ENCODE results near the gene ATXN1. TPM values are rescaled to one million over a fixed set of nuclear protein-coding genes. Genes with fewer than 3 reads are reported as not detected.
A peak's percentile ranks its signal among the peaks of the same experiment; 100 is the strongest.

Gene ATXN1
- polyA plus RNA-seq, 1 of the 3 experiments (the other 2 are of a cell fraction), result 7.9 TPM

DNA sequence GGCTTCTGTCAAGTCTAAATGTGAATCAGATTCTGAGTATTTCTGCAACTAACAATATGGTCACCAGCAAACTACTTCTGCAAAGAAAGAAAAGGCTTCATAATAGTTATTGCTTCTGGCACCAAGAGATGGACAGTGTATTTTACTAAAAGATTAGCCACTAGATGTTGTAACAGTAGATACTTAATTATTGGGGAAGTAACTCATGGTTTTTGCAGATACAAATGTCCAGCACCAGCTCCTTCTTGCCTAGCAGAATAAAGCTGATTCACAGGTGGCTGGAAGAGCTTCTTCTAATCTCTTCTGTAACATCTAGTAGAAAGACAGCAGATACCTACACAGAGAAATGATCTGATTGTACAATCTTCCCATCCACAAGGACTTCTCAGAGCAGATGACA lies 21.2 kb downstream of the ATXN1 start:
- Histone ChIP-seq H2AFZ (ENCODE audit: low read depth) (no peak overlapping the region), H3K4me1 (ENCODE audit: control insufficient read depth in 1 of 2, insufficient read depth in 2 of 2, low read depth in 1 of 2, low read length in 1 of 2) (peaks cover 0 to 51% of the 10 kb centered on the region in 2 experiments), H3F3A (replicated peaks; ENCODE audit: insufficient read depth) (peaks cover 67% of the 10 kb centered on the region), H3K9ac (no peak overlapping the region), H3K27me3 (ENCODE audit: insufficient read depth) (no peaks in the 10 kb centered on the region), H4K20me1 (ENCODE audit: insufficient read depth) (peaks cover 17% of the 10 kb centered on the region; the same call in 1 of the 2 replicates), H3K4me3 (ENCODE audit: low read depth in 2 of 2, low read length in 1 of 2) (no peak overlapping the region), H3K9me2 (no peaks in the 10 kb centered on the region), H3K4me2 (no peak overlapping the region), H3K79me2 (ENCODE audit: insufficient read depth) (peaks cover 84% of the 10 kb centered on the region), H3K27ac (ENCODE audit: low read depth in 2 of 2, low read length in 1 of 2) (peak overlapping the region; percentile 71 to 94), H3K36me3 (replicated peaks in 1 of 2; ENCODE audit: control insufficient read depth in 1 of 2, insufficient read depth in 2 of 2, low read length in 1 of 2) (peaks cover 4 to 49% of the 10 kb centered on the region in 2 experiments), H3K9me3 (no peaks in the 10 kb centered on the region)
- POLR2A ChIA-PET, result no interaction called here
- DNase-seq, result no peak
- TF ChIP-seq, protein P1, sequence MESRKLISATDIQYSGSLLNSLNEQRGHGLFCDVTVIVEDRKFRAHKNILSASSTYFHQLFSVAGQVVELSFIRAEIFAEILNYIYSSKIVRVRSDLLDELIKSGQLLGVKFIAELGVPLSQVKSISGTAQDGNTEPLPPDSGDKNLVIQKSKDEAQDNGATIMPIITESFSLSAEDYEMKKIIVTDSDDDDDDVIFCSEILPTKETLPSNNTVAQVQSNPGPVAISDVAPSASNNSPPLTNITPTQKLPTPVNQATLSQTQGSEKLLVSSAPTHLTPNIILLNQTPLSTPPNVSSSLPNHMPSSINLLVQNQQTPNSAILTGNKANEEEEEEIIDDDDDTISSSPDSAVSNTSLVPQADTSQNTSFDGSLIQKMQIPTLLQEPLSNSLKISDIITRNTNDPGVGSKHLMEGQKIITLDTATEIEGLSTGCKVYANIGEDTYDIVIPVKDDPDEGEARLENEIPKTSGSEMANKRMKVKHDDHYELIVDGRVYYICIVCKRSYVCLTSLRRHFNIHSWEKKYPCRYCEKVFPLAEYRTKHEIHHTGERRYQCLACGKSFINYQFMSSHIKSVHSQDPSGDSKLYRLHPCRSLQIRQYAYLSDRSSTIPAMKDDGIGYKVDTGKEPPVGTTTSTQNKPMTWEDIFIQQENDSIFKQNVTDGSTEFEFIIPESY (IDR thresholded peaks at IDR 0.05; ENCODE audit: borderline replicate concordance, low read depth), result no peak
- TF ChIP-seq TCF12 (IDR thresholded peaks at IDR 0.05), result peak; percentile 26; the same call in 1 of the 2 replicates
- CTCF ChIA-PET, result interaction anchor here (1.1 to 1.6 kb wide), 3 partner anchors 23 to 346 kb away, joined by 4 to 9 read pairs (median 5); no protein-coding TSS in a partner anchor

DNA sequence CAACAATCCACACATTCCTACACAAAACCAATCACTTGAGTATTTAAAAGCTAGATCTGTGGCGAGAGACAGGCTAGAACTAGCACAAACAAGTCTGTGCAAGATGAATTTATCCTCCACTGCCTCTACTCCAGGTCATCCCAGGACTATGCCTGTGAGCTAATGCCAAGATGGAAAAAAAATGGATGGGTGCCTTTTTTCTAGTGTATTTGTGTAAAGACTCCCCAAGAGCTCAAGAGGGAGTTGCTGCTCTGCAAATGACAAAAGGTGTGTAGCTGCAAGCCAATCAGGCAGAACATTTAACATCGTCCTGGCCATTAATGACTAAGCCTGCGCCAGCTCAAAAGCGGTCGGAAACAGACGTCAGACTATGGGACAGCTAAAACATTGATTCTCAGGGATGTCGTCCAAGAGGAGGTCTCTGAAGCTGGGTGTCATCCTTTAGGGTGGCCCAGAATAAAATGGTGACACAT lies 21.9 kb downstream of the ATXN1 start:
- Histone ChIP-seq H3K9me2 (no peaks in the 10 kb centered on the region), H3K27ac (ENCODE audit: low read depth in 2 of 2, low read length in 1 of 2) (peak overlapping the region; percentile 67 to 94), H2AFZ (ENCODE audit: low read depth) (no peak overlapping the region), H3K9ac (no peak overlapping the region), H3K9me3 (no peaks in the 10 kb centered on the region), H3K4me2 (no peak overlapping the region), H3K27me3 (ENCODE audit: insufficient read depth) (no peaks in the 10 kb centered on the region), H3F3A (replicated peaks; ENCODE audit: insufficient read depth) (peaks cover 67% of the 10 kb centered on the region), H4K20me1 (ENCODE audit: insufficient read depth) (peaks cover 9% of the 10 kb centered on the region; the same call in 1 of the 2 replicates), H3K79me2 (ENCODE audit: insufficient read depth) (peaks cover 84% of the 10 kb centered on the region), H3K4me3 (ENCODE audit: low read depth in 2 of 2, low read length in 1 of 2) (no peak overlapping the region), H3K4me1 (ENCODE audit: control insufficient read depth in 1 of 2, insufficient read depth in 2 of 2, low read depth in 1 of 2, low read length in 1 of 2) (peaks cover 0 to 47% of the 10 kb centered on the region in 2 experiments), H3K36me3 (replicated peaks in 1 of 2; ENCODE audit: control insufficient read depth in 1 of 2, insufficient read depth in 2 of 2, low read length in 1 of 2) (peaks cover 4 to 52% of the 10 kb centered on the region in 2 experiments)
- CTCF ChIA-PET, result interaction anchor here (1.1 to 1.6 kb wide), 4 partner anchors 9 to 347 kb away, joined by 4 to 6 read pairs (median 4); no protein-coding TSS in a partner anchor
- DNase-seq, result no peak
- TF ChIP-seq RAD21 (IDR thresholded peaks at IDR 0.05; ENCODE audit: low read length) (peak; percentile 23; the same call in 1 of the 2 replicates), RFX5 (IDR thresholded peaks at IDR 0.05; ENCODE audit: low read length) (no peak)
- TF ChIP-seq, protein P2, sequence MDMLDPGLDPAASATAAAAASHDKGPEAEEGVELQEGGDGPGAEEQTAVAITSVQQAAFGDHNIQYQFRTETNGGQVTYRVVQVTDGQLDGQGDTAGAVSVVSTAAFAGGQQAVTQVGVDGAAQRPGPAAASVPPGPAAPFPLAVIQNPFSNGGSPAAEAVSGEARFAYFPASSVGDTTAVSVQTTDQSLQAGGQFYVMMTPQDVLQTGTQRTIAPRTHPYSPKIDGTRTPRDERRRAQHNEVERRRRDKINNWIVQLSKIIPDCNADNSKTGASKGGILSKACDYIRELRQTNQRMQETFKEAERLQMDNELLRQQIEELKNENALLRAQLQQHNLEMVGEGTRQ (IDR thresholded peaks at IDR 0.05; ENCODE audit: borderline replicate concordance, low read depth, low read length), result no peak
- POLR2A ChIA-PET, result no interaction called here
- WGBS (ENCODE audit: low lambda C conversion rate), result 74% methylated on average over 5 of the region's 7 CpGs

DNA sequence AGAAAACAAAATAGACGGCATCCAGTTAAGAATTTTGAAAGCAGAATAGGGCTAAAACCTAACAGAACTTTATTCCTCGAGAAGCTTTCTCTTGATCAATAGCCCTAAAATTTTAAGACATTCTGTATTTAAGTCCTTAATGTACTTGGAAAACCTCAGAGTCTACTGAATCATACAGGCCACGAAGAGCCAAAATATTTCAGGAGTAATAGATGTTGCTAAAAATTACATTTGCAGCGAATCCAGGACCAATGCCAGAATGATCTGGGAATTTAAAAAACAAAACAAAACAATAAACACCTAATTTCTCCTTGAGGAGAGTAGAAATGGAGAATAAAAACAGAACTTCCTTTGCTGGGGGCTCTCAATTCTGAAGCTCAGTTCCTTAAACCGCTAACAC lies 23.3 kb downstream of the ATXN1 start:
- peaks cover 0 to 47% of the 10 kb centered on the region in 2 experiments for H3K4me1 ChIP-seq (ENCODE audit: control insufficient read depth in 1 of 2, insufficient read depth in 2 of 2, low read depth in 1 of 2, low read length in 1 of 2)
- no peaks in the 10 kb centered on the region for H3K27me3 ChIP-seq (ENCODE audit: insufficient read depth)
- H3K27ac ChIP-seq (ENCODE audit: low read depth in 2 of 2, low read length in 1 of 2), result peak overlapping the region; percentile 67 to 94; a peak in 3 of 4 replicates
- H3K9me3 ChIP-seq, result no peaks in the 10 kb centered on the region
- peak overlapping the region; percentile 68 for H3K4me2 ChIP-seq
- POLR2A ChIA-PET, result no interaction called here
- no peak overlapping the region for H2AFZ ChIP-seq (ENCODE audit: low read depth)
- no peaks in the 10 kb centered on the region for H3K9me2 ChIP-seq
- peaks cover 67% of the 10 kb centered on the region for H3F3A ChIP-seq (replicated peaks; ENCODE audit: insufficient read depth)
- peaks cover 84% of the 10 kb centered on the region for H3K79me2 ChIP-seq (ENCODE audit: insufficient read depth)
- DNase-seq, result no peak
- H3K4me3 ChIP-seq (ENCODE audit: low read depth in 2 of 2, low read length in 1 of 2), result 0 out of 4 replicates have a peak overlapping the region, but pooled peaks of 1 of the 2 experiments have one; percentile 24
- no peaks in the 10 kb centered on the region; the same call in 1 of the 2 replicates for H4K20me1 ChIP-seq (ENCODE audit: insufficient read depth)
- H3K9ac ChIP-seq, result peak overlapping the region; percentile 48; the same call in 1 of the 2 replicates
- peaks cover 0 to 45% of the 10 kb centered on the region in 2 experiments for H3K36me3 ChIP-seq (replicated peaks in 1 of 2; ENCODE audit: control insufficient read depth in 1 of 2, insufficient read depth in 2 of 2, low read length in 1 of 2)
- CTCF ChIA-PET, result interaction anchor here (1.5 kb wide), 1 partner anchor 10 kb away, joined by 4 read pairs; no protein-coding TSS in a partner anchor
- WGBS (ENCODE audit: low lambda C conversion rate), result 62% methylated on average over 5 of the region's 5 CpGs
- no peak for TF ChIP-seq FOXJ3 (CRISPR knock-in tag; IDR thresholded peaks at IDR 0.05)
- no peak for TF ChIP-seq RFX5 (IDR thresholded peaks at IDR 0.05; ENCODE audit: low read length)
- TF ChIP-seq FOSL2 (IDR thresholded peaks at IDR 0.05; ENCODE audit: borderline replicate concordance, low read depth), result no peak
- TF ChIP-seq TCF12 (IDR thresholded peaks at IDR 0.05), result no peak
- TF ChIP-seq GATA2 (CRISPR knock-in tag; IDR thresholded peaks at IDR 0.05), result no peak
- no peak for TF ChIP-seq YY1 (IDR thresholded peaks at IDR 0.05; ENCODE audit: low read depth)
- TF ChIP-seq, protein P3, sequence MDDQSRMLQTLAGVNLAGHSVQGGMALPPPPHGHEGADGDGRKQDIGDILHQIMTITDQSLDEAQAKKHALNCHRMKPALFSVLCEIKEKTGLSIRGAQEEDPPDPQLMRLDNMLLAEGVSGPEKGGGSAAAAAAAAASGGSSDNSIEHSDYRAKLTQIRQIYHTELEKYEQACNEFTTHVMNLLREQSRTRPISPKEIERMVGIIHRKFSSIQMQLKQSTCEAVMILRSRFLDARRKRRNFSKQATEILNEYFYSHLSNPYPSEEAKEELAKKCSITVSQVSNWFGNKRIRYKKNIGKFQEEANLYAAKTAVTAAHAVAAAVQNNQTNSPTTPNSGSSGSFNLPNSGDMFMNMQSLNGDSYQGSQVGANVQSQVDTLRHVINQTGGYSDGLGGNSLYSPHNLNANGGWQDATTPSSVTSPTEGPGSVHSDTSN (IDR thresholded peaks at IDR 0.05), result no peak
- no peak for TF ChIP-seq GABPA (IDR thresholded peaks at IDR 0.05; ENCODE audit: low read depth)
- TF ChIP-seq, protein P4, sequence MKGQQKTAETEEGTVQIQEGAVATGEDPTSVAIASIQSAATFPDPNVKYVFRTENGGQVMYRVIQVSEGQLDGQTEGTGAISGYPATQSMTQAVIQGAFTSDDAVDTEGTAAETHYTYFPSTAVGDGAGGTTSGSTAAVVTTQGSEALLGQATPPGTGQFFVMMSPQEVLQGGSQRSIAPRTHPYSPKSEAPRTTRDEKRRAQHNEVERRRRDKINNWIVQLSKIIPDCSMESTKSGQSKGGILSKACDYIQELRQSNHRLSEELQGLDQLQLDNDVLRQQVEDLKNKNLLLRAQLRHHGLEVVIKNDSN (IDR thresholded peaks at IDR 0.05; ENCODE audit: borderline replicate concordance, low read depth), result no peak
- TF ChIP-seq NFIC (IDR thresholded peaks at IDR 0.05; ENCODE audit: borderline replicate concordance), result no peak
- TF ChIP-seq ELF1 (IDR thresholded peaks at IDR 0.05), result no peak
- TF ChIP-seq FOXM1 (IDR thresholded peaks at IDR 0.05; ENCODE audit: low read depth), result no peak
- TF ChIP-seq SIN3A (IDR thresholded peaks at IDR 0.05; ENCODE audit: borderline replicate concordance, low read depth, low read length), result no peak

Data from SK-N-SH (cell line).